Stimulated activated naive CD4-positive, alpha-beta T cell treated with Interleukin-2 at 50 U/mL for 16 hours (primary cell): ENCODE measurements around the gene MTUS2.

Source experiments
- DNase-seq: peaks from one replicate; lab custom pipeline; 2025; lab: John Stamatoyannopoulos, UW

MTUS2 gene

DNA sequence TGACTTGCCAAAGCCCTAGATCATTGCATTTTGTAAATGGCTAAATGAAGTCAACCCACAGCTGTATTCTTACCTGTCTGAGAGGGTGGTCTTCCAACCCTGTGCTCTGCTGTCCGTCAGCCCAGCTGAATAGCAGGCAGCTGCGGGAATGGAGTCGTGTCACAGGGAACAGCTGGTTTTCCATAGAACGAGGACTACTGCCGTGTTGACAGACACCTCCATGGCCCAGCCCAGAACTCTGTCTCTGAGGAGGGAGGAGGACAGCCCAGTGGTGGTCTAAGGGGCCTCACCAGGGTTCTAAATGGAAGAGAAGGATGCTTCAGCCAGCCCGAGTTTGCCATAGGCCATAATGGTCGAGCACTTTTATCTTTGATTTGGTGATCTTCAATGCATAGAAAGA lies 664.7 kb downstream of the MTUS2 start:
- no peak for DNase-seq

DNA sequence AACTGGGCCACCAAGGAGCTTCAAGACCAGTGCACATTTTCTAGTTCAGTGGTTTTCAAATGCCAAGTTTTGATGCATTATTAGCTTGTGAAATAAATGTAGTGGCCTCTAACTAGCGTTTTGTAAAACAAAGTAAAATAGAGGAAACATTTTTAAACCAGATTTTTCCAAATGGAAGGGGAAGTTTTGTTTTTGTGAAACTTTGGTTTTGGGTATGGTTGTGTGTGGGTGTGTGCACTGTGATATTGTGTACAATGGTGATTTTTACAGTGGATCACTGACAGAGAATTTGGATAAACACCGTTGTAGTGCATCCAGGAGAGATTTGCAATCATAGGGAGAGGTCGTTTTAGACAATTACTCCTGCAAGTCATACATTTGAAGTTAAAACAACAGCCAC lies 666.4 kb downstream of the MTUS2 start:
- no peak for DNase-seq

DNA sequence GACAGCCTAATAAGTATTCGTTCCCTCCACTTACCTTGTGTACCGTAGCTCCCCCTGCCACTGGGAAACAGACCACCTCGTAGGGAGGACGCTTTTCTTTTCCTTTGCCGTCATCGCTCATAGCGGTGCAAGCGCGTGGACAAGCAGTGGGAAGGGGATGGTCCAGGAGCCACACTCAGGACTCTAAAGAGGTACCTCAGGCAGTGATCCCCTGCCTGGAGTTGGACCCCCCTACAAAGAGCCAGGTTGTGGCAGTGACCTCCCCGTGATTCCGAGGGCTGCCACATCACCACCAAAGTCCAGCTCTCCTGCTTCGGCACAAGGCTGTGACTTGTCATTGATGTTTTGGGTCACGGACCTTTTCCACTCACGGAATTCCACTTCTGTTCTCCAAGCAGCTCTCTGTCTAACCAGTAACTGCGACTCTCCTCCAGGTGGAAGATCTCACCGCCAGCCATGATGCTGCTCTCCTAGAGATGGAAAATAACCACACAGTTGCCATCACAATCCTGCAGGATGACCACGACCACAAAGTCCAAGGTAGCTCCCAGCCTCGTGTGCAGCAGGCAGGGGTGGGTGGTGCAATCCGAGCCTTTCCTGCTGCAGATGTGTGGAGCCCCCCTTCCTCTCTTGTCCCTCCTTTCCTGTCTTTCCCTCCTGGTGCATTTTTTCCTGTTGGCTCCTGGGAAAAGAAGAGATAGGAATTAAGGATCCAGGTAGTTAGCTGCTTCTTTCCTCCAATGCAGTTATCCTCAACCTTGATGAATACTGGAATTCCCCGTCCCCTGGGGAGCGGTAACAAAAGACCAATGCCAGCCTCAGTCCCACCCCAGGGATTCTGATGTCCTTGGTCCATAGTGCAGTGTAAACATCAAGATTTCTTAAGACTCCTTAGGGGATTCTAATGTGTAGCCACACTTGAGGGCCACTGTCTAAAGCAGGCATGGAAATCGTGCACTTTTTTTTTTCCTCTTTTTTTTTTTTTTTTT lies 667.6 kb downstream of the MTUS2 start:
- DNase-seq = no peak

DNA sequence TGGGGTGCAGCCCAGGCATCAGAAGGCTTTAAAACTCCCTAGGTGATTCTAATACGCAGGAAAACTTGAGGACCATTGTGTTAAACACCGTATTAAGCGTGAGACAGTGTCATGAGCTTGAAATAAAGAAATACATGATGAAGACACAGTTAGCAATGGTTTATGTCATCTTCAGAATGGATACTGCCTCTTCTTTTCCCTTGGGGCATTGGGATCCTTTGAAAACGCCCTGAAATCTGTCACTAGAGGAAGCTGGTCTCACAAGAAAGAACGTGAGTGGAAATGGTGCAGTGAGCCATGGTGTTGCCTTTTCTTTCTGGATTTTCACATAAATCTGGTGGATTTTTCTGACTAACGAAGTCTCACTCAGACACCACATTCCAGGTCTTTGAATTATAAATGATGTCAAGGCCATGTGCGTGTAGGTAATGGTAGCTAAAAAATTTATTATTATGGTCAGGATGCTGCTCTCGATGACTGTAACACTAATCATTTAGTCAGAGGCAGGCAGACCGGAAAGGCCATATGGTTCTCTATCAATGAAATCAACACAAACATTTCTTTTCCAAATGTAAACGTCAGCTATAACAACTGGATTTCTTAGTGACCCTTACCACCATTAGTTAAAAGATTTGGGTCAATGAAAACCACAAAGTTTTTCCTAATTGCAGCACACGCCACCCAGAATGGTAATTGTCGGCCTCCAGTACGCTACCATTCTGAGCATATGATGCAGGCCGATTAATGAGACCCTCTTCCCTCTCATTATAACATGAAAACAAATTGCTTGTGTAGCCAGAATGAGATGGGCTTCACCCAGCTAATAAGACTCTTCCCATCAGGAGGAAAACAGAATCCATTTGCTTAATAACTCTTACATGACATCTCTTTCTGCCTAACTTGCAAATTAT lies 669.8 kb downstream of the MTUS2 start:
- DNase-seq = no peak

DNA sequence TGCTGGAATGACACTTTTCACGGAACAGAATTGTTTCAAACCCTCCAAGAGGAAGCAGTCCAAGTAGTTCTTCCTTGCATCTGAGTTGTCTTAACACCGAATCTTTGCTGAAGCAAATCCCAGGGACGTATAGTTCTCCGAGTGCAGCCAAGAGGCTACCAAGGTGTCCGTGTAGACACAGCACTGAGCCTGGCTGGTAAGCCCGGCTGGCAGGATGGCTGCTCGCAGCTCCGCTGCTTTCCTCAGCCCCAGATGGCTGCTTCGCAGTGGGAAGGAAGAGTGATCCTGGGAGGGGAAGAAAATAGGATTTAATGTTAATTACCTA lies 670.4 kb downstream of the MTUS2 start:
- DNase-seq = no peak

DNA sequence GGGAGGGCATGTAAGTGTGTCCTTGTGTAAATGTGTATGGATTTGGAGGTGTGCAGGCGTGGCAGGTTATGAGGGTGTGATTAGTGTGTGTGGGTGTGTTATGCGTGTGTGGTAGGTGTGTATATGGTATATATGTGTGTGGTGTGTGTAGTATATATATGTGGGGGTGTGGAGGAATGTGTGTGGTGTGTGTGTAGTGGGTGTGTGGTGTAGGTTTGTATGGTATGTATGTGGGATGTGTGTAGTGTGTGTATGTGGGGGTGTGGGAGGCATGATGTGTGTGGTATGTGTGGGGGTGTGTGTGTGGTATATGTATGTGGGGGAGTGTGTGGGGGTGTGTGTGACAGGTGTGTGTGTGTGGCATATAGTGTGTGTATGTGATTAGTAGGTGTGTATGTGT lies 671.1 kb downstream of the MTUS2 start:
- no peak for DNase-seq

DNA sequence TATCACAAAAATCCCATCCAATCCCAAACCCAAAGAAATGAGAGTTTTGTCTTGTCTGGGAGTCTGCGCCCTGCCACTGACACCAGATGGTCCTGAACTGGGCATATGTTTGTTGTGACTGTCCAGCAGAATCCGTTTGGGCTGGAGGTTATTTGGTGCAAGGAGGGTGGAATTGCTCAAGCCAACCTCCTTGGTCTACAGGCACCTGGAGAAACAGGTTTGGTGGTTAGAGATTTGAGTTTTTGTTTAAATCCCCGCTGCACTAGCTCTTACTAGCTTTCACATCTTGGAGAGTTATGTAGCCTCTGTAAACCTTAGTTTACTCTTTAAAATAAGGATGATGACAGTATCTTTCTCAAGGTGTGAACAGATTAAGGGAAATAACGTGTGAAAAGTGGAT lies 673.7 kb downstream of the MTUS2 start:
- no peak for DNase-seq

DNA sequence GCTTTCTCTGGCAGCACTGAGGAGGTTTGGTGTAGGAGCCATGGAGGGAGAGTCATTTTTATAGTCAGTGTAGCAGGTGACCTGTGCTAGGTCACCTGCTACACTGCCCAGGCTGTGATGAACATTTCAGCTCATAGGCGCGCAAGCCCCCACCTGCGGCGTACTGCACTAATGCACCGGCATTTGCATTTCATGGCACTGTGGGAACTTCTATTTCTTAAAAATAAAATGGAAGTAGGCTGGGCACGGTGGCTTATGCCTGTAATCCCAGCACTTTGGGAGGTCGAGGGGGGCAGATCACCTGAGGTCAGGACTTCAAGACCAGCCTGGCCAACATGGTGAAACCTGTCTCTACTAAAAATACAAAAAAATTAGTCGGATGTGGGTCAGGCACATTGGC lies 674.4 kb downstream of the MTUS2 start:
- DNase-seq = no peak

DNA sequence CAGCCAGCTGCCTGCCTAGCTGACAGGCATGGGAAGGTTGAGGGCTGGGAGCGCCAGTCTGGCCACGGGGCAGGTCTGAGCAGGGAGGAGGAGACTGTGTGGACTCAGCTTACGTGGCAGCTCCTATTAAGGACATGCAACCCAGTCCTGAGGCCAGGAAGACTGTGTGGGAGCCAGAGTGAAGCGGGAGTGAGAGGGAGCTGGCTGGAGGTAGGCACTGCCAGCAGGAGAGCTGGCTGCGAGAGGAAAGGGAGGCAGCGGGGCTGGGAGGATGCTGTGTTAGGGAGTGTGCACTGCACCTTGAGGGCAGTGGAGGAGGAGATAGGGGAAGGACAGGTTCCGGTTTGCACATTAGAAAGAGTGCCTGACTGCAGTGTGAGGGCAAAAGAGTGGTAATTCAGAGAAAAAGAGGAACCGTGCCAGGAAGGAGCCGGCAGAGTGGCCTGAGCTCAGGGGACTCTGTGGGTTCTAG lies 676.1 kb downstream of the MTUS2 start:
- no peak for DNase-seq

DNA sequence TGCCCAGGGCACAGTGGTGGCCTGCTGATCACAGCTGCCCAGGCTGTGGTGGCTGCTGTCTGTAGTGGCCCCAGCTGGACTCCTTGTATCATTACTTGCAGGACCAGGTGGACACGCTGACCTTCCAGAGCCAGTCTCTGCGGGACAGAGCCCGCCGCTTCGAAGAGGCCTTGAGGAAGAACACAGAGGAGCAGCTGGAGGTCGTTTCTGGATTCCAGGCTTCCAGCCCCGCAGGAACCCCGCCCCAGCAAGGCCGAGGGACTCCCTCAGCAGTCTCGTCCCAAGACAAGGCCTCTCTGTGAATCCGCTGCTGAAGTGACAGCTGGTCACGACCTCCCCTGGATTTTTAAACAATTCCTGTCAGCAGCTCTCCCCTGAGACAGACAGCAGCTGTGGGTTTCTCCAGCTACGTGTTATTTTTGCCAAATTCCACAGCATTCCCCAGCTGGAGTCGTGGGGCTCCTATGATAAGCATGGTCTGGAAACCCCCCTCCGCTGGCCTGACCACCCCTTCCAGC lies 677.1 kb downstream of the MTUS2 start:
- no peak for DNase-seq

DNA sequence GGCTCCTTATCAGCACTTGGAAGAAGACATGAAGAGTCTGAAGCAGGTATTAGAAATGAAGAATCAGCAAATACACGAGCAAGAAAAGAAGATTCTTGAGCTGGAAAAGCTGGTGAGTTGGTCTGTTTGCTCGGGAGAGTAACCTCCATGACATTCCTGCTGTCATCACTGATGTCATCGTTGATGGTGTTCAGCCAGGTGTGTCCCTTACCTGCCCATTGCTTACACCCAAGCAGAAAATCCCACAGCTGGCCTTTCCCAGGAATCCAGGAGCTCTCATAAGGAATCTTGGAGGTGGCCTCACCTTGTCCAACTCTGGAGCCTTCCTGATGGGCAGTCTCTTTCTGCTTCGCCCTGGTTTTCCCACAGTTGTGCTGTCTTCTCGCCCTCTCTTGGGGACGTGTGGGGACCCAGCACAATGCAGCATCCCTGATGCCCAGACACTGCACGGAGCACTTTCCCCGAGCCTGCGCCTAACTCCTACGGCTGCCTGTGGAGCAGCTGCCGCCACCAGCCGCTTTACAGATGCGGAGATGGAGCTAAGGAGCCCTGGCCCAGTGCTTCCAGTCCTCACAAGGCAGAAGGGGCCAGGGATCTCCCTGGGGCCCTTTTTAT lies 678.4 kb downstream of the MTUS2 start:
- no peak for DNase-seq

DNA sequence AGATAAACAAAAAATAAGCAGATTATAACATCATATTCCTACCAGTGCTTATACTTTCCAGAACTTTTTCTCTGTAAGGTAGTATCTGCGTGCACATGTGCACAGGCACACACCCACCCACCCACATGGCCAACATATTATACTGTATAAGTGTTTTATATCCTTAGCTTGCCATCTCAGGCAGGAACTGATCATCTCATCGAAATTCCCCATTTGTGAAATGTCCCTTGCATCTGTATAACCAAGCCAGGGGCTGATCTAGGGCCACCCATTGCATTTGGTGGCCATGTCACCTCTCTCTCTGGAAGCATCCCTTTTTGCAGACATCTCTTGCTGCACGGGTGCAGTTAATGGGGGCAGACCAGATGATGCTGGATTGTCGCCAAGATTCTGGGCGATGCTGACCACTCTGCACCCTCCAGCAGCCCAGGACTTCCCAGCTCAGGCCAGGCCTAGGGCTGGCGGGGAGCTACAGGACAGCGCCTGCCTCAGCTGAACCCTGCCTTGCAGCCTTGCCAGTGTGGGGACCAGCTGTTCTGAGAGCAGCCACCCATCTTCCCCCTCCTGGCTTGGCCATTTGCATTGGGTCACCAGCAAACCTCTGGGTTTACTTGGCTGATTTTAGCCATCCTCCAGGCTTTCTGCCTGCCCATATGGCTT lies 679.5 kb downstream of the MTUS2 start:
- DNase-seq = no peak

DNA sequence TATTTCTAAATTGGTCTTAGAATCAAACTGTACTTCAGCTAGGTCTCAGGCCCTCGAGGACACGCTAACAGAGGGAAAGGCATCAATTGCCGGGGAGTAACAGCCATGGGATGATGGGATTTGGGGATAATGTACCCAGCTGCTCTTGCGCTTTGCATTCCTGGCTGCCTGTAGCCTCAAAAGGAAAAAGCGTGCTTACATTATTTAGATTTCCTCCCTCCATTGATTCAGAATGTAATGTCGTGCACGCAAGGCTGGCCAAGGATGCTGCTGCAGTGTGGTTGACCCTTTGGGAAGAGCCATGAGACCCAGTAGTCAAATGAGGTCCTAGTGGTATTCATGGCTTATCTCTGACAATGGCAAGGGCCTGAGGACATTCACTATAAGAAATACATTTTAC lies 680.2 kb downstream of the MTUS2 start:
- no peak for DNase-seq

DNA sequence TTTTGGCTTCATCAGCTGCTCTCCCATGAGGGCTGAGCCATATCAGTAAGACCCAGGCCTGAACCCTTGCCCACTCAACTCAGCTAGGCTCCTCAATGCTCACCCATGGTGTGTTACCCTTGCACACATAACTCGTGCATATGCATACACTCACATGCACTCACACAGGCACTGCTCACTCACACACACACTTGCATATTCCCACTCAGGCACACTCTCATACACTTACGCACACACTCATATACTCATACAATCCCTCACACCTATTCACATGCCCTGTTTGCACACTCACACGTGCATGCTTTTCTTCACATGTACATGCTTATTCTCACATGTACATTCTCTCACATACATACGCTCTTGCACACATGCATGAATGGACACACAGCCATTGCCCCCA lies 681.5 kb downstream of the MTUS2 start:
- no peak for DNase-seq

DNA sequence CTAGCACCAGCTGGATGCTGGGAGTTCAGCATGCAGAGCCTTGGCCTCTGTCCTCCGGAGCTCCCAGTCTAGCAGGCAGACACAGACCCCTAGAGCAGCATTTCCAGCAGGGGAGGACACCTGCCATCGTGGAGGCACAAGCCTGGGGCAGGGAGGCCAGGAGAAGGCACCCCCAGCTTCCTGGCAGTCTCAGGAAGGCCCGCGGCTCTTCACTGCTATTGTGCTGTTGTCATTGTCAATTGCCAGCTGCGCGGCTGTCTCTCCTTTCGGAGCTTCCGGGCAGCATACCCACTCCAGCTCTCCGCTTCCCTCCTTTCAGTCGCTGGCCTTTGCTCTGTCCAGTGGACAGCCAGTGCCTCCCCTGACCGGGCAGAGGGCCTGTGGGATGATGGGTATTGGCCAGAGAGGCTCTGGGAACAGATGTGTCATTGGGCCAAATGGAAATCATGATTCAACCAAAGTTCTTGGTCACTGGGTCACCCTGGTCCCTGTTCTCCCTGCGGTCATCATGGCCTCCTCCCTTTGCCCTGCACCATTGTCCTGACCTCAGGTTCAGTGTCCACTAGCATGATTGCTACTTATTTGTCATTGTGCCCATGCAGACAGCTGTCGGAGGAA lies 682.4 kb downstream of the MTUS2 start:
- DNase-seq = no peak

DNA sequence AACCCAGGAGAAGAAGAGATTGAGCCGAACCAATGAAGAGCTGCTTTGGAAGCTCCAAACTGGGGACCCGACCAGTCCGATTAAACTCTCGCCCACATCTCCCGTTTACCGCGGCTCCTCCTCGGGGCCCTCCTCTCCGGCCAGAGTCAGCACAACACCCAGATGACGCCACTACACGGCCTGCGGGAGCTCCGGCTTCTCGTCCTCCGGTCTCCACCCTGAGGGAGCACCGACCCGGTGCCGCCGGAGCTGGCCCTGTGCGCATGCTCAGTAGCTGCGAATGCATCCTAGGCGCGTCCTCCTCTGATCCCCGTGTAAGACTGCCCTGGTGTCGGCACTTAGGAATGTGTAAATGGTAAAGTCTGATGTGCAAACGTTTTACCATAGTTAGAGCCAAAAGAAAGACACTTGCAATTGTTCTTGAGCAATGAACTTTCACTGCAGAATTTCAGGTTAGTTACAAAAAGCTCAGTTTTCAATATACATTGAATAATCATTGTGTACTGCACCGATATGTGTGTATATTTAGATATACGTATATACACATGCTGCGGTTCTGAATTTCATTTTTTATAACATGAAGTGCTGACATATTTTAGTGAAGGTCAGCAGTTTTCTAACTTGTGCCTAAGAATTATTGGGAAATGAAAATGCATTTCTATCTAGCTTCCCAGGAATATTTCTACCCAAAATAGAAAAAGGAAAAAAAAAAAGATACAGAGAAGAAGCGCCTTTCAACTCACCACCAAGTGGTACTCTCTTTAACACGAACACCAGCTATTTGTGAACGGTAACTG lies 683.1 kb downstream of the MTUS2 start:
- no peak for DNase-seq

DNA sequence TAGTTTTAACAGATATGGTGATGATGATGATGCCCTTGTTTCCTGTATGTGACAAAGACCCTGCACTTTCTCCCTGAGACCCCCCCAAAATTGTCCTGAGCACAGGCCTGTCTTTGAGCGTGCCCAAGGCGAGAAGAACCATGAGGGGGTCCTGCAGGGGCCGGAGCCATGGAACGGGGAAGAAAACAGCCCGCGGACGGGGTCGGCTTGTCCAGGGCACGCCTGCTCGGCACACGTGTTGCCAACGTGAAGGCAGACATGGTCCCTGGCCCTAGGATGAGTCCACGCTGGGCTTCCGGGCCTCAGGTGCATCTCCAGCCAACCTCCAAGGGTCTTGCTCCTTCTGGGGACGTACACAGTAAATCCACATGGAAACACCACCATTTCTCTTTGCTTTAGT lies 684.6 kb downstream of the MTUS2 start:
- DNase-seq = no peak

DNA sequence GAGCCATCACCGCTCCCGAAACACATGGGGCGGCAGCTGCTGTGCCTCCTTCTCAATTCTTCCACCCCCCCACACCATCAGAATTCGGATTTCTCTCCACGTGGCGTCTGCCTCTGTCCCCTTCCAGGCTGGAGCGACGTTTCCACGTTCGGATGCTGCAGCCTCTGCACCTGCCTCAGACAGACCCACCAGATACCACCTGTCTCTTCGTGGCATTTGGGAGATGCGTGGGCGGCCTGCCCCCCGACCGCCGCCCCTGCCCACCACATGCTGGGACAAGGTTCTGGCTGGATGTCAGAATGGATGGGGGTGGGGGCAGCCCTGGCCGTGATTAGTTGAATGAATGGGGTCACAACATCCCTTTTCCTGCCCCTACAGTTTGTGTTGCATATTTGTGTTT lies 685.4 kb downstream of the MTUS2 start:
- no peak for DNase-seq

DNA sequence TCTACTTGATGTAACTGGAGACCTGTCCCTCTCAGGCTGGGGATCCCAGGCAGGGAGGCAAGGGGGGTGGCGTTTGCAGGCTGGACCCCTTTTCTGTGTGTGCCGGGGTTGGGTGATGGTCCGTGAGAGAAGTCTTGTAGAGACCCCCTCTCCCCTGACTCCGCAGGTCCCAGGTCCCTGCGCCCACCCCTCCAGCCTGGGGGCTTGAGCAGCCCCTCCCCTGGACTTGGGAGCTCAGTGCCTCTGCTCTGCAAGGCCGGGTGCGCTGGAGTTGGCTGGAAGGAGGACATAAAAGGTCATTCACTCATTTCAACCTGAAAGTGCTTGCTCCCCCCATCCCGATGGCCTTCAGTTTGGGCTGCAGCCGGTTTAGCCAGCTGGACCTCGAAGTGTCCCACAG lies 685.8 kb downstream of the MTUS2 start:
- DNase-seq = no peak

DNA sequence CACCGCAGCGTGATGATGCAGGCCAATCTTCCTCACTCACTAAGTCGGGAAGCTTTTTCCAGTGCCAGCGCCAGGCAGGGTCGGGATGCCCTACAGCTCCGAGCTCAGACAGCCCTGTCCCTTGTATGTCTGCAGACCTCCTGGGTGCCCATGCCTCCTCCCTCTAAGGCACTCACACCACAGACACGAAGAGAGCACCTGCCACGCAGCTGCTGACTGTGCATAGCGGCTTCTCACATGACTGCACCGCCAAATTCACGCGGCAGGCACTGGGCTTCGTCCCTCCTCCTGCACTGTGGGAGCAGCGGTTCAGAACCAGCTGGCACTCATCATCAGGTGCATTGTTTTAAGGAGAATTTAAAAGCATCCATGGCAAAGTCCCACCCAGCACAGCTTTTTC lies 687.2 kb downstream of the MTUS2 start:
- DNase-seq = no peak
